Measurements from ENCODE around the gene B4GALT2. TPM values are rescaled to one million over a fixed set of nuclear protein-coding genes. Genes with fewer than 3 reads are reported as not detected.

B4GALT2 gene
- total and polyA plus RNA-seq, 3 donors from 2014 or later = 40.9 to 65.9 (median 47.7) TPM

DNA sequence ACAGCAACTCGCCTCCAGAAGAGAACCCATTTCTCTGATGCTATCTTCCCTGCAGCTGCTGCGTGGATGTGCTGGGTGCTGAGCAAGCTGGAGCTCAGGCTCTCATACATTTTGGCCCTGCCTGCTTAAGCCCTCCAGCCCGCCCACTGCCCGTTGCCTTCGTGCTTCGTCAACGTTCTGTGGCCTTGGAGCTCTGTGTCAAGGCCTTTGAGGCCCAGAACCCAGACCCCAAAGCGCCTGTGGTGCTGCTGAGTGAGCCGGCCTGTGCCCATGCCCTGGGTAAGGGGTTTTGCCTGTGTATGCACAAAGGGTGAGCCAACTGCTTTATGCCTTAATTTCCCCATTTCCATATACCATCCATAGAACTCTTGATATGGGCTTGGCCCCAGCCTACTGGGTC lies 8.1 kb upstream of the B4GALT2 start:
- H3K4me1 ChIP-seq = peaks cover 17% of the 10 kb centered on the region
- TF ChIP-seq, protein P1, sequence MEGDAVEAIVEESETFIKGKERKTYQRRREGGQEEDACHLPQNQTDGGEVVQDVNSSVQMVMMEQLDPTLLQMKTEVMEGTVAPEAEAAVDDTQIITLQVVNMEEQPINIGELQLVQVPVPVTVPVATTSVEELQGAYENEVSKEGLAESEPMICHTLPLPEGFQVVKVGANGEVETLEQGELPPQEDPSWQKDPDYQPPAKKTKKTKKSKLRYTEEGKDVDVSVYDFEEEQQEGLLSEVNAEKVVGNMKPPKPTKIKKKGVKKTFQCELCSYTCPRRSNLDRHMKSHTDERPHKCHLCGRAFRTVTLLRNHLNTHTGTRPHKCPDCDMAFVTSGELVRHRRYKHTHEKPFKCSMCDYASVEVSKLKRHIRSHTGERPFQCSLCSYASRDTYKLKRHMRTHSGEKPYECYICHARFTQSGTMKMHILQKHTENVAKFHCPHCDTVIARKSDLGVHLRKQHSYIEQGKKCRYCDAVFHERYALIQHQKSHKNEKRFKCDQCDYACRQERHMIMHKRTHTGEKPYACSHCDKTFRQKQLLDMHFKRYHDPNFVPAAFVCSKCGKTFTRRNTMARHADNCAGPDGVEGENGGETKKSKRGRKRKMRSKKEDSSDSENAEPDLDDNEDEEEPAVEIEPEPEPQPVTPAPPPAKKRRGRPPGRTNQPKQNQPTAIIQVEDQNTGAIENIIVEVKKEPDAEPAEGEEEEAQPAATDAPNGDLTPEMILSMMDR (IDR thresholded peaks at IDR 0.05) = no peak
- TF ChIP-seq POLR2A (IDR thresholded peaks at IDR 0.05) = no peak
- 73 to 74% methylated on average over 9 of the region's 9 CpGs for WGBS, 2 donors
- no peaks in the 10 kb centered on the region for H3K9me3 ChIP-seq
- H3K27ac ChIP-seq = no peak overlapping the region
- no peaks in the 10 kb centered on the region for H3K27me3 ChIP-seq
- no peak for DNase-seq
- no peaks in the 10 kb centered on the region for H3K36me3 ChIP-seq (ENCODE audit: low read depth, missing control alignments)
- no peak overlapping the region for H3K4me3 ChIP-seq
- intact Hi-C loops (cut with DNase I; ENCODE audit: low total_unique reads) = no loop called here

GRCh38 chr1:43971336-43971980 lies 7.6 kb upstream of the B4GALT2 start:
- 93 to 94% methylated on average over 17 of the region's 17 CpGs for WGBS, 2 donors
- H3K9me3 ChIP-seq = no peaks in the 10 kb centered on the region
- H3K27ac ChIP-seq = no peak overlapping the region
- H3K27me3 ChIP-seq = no peaks in the 10 kb centered on the region
- H3K4me3 ChIP-seq = no peak overlapping the region
- no peaks in the 10 kb centered on the region for H3K36me3 ChIP-seq (ENCODE audit: low read depth, missing control alignments)
- no peak for DNase-seq
- intact Hi-C loops (cut with DNase I; ENCODE audit: low total_unique reads) = no loop called here
- H3K4me1 ChIP-seq = peaks cover 22% of the 10 kb centered on the region
- TF ChIP-seq POLR2A (IDR thresholded peaks at IDR 0.05) = no peak
- TF ChIP-seq, protein P1 (IDR thresholded peaks at IDR 0.05) = no peak

- peaks cover 30% of the 10 kb centered on the region for H3K4me1 ChIP-seq
- TF ChIP-seq, protein P1 (IDR thresholded peaks at IDR 0.05) = no peak
- no peak for TF ChIP-seq POLR2A (IDR thresholded peaks at IDR 0.05)
- intact Hi-C loops (cut with DNase I; ENCODE audit: low total_unique reads) = no loop called here
Observed at GRCh38 chr1:43973981-43974442, 5.0 kb upstream of the B4GALT2 start.

DNA sequence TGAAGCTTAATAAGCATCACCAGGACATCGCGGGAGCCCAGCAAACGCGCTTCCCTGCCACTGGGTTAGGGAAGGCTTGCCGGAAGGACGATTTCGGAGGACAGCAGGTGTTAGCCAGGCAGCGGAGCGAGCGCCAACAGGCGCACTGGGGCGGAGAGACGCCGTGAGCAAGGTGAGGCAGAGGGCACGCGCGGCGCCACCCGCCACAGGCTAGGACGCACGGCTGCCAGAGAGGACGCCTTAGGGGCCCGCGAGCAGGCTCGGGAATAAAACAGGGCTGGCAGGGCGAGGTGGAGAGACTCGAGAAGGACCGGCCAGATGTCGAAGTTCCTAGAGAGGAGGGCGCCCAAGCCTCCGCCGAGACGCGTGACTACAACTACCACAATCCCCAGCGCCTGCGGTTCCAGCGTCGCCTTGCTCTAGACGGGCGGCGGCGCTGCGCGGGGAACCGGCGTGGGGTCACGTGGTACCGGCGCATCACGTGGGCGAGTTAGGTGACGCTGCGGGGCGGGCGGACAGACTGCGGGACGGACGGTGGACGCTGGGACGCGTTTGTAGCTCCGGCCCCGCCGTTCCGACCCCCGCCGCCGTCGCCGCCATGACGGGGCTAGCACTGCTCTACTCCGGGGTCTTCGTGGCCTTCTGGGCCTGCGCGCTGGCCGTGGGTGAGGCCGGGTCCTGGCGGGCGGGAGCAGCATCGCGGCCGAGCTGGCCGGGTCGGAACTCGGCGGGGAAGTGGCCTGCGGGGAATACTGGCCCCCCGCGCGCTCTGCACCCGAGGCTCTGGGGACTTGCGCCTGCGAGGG lies 4.4 kb upstream of the B4GALT2 start, which contains the start of gene ATP6V0B:
TSS of gene ATP6V0B (plus strand) at position 518 of the 806 bp plus-strand sequence. CDS start at position 599, 81 bp downstream.
- 0% methylated on average over 14 to 91 of the region's 93 CpGs for WGBS, 2 donors
- H3K27me3 ChIP-seq = no peaks in the 10 kb centered on the region
- DNase-seq = peak; percentile 98
- intact Hi-C loops (cut with DNase I; ENCODE audit: low total_unique reads) = no loop called here
- H3K4me3 ChIP-seq = peak within 1 kb of the TSS; percentile 87 to 89
- no peaks in the 10 kb centered on the region for H3K36me3 ChIP-seq (ENCODE audit: low read depth, missing control alignments)
- peak within 1 kb of the TSS; percentile 76 to 89 for H3K27ac ChIP-seq
- no peaks in the 10 kb centered on the region for H3K9me3 ChIP-seq
- peaks cover 32% of the 10 kb centered on the region for H3K4me1 ChIP-seq
- peak; percentile 87 for TF ChIP-seq POLR2A (IDR thresholded peaks at IDR 0.05)
- TF ChIP-seq, protein P1 (IDR thresholded peaks at IDR 0.05) = peak in 2 of 3 experiments; percentile 35 to 58

More at GRCh38 chr1:43973981-43974442, 5.0 kb upstream of the B4GALT2 start:
- Histone ChIP-seq H3K27me3 (no peaks in the 10 kb centered on the region), H3K36me3 (ENCODE audit: low read depth, missing control alignments) (no peaks in the 10 kb centered on the region), H3K27ac (peak overlapping the region; percentile 76 to 89), H3K9me3 (no peaks in the 10 kb centered on the region), H3K4me3 (peak overlapping the region; percentile 87 to 89)
- no peak for DNase-seq
- WGBS, 2 donors = 25 to 33% methylated on average over 9 of the region's 9 CpGs

All from testis (tissue), 3 donors.